ENCODE results near the gene KCNQ1. TPM values are rescaled to one million over a fixed set of nuclear protein-coding genes. Genes with fewer than 3 reads are reported as not detected.

Gene KCNQ1
- total RNA-seq, 1 donor from 2014 or later = 0.86 TPM

GRCh38 chr11:2825261-2825888 lies 380.6 kb downstream of the KCNQ1 start:
- no peaks in the 10 kb centered on the region for H3K27me3 Mint-ChIP-seq (ENCODE audit: low read depth)
- peaks cover 17% of the 10 kb centered on the region for H3K4me1 Mint-ChIP-seq
- H3K4me3 Mint-ChIP-seq = no peak overlapping the region
- DNase-seq (ENCODE audit: low read depth, low spot score) = no peak
- H3K9me3 Mint-ChIP-seq = peaks cover 34% of the 10 kb centered on the region
- peaks cover 34% of the 10 kb centered on the region for H3K36me3 Mint-ChIP-seq (ENCODE audit: low read depth)
- no peak for TF ChIP-seq CTCF (conservative IDR thresholded peaks at IDR 0.05)
- H3K27ac Mint-ChIP-seq (ENCODE audit: unreplicated experiment) = peak overlapping the region; percentile 73

DNA sequence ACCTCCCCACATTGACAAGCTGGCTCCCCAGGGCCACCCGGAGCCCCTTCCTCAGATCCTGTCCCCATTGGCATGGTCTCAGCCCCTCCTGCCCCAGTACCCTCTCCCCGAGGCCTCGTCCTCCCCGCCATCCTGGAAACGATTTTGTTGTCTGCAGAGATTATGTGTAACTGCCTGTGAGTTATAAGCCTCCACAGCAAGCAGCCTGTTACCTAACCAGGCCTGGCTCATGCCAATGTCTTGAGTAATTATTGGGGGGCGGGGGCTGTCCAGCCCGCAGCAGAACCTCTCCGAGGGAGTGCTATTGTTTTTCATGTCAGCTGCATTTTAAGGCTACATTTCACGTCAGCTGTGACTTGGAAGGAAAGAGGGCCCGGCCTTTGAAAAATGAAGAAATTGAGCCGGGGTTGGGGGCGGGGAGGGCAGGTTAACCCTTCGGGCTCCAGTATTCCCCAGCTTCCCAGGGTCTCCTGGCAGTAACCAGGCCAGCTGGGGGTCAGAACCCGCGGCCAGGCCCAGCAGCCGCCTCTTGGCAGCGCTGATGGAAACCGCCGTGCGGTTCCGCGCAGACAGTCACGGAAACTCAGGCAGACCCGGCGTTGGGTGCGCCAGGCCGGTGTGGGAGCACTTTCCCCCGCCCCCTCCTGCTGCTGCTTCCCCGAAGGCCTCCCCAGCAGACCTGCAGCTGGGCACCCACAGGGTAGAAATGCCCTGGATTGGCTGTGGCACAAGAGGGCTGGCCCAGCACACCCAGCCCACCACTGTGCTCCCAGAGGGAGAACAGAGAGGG lies 381.3 kb downstream of the KCNQ1 start:
- Mint-ChIP-seq H3K27me3 (ENCODE audit: low read depth) (no peaks in the 10 kb centered on the region), H3K9me3 (peaks cover 34% of the 10 kb centered on the region), H3K4me3 (no peak overlapping the region), H3K36me3 (ENCODE audit: low read depth) (peaks cover 34% of the 10 kb centered on the region), H3K4me1 (peaks cover 17% of the 10 kb centered on the region), H3K27ac (ENCODE audit: unreplicated experiment) (peak overlapping the region; percentile 73)
- DNase-seq (ENCODE audit: low read depth, low spot score) = no peak
- no peak for TF ChIP-seq CTCF (conservative IDR thresholded peaks at IDR 0.05)

- Mint-ChIP-seq H3K9me3 (peaks cover 34% of the 10 kb centered on the region), H3K4me3 (no peak overlapping the region), H3K36me3 (ENCODE audit: low read depth) (peaks cover 32% of the 10 kb centered on the region), H3K27me3 (ENCODE audit: low read depth) (no peaks in the 10 kb centered on the region), H3K4me1 (peaks cover 17% of the 10 kb centered on the region), H3K27ac (ENCODE audit: unreplicated experiment) (no peak overlapping the region)
- DNase-seq (ENCODE audit: low read depth, low spot score) = no peak
- TF ChIP-seq CTCF (conservative IDR thresholded peaks at IDR 0.05) = no peak
Observed at GRCh38 chr11:2826679-2827056, 381.9 kb downstream of the KCNQ1 start.

- H3K36me3 Mint-ChIP-seq (ENCODE audit: low read depth) = peaks cover 27% of the 10 kb centered on the region
- DNase-seq (ENCODE audit: low read depth, low spot score) = no peak
- no peak overlapping the region for H3K4me3 Mint-ChIP-seq
- TF ChIP-seq CTCF (conservative IDR thresholded peaks at IDR 0.05) = no peak
- peaks cover 17% of the 10 kb centered on the region for H3K4me1 Mint-ChIP-seq
- H3K27me3 Mint-ChIP-seq (ENCODE audit: low read depth) = no peaks in the 10 kb centered on the region
- H3K9me3 Mint-ChIP-seq = peaks cover 29% of the 10 kb centered on the region
- H3K27ac Mint-ChIP-seq (ENCODE audit: unreplicated experiment) = no peak overlapping the region
Observed at GRCh38 chr11:2827256-2827655, 382.4 kb downstream of the KCNQ1 start.

- Mint-ChIP-seq H3K36me3 (ENCODE audit: low read depth) (peaks cover 22% of the 10 kb centered on the region), H3K27ac (ENCODE audit: unreplicated experiment) (no peak overlapping the region), H3K27me3 (ENCODE audit: low read depth) (no peaks in the 10 kb centered on the region), H3K4me1 (peaks cover 17% of the 10 kb centered on the region), H3K4me3 (no peak overlapping the region), H3K9me3 (peaks cover 24% of the 10 kb centered on the region)
- DNase-seq (ENCODE audit: low read depth, low spot score) = no peak
- no peak for TF ChIP-seq CTCF (conservative IDR thresholded peaks at IDR 0.05)
Observed at GRCh38 chr11:2827792-2828191, 383.0 kb downstream of the KCNQ1 start.
